Measurements from ENCODE around the gene STX1A.

GRCh38 chr7:73703757-73704639 is 15.5 kb downstream of the STX1A start:
- TF ChIP-seq POLR2AphosphoS5 (IDR thresholded peaks at IDR 0.05) (peak in 1 of 4 donors; percentile 35), CTCF (IDR thresholded peaks at IDR 0.05) (no peak)

Measured in sigmoid colon (tissue), 4 donors.